GM10266 (cell line): Measurements from ENCODE around the gene SLBP.

Experiments used
- DNase-seq: peaks from one replicate; pipeline ENCODE4 v3.0.0; 2012; ENCODE audit errors: extremely low spot score
- CTCF ChIP-seq: IDR thresholded peaks from 2 replicates; pipeline ENCODE4 v1.5.1; 2012; ENCODE audit warnings: mild to moderate bottlenecking, low read depth; ENCODE audit not compliant: control insufficient read depth, insufficient read depth; ENCODE audit errors: missing control alignments

Gene SLBP

DNA sequence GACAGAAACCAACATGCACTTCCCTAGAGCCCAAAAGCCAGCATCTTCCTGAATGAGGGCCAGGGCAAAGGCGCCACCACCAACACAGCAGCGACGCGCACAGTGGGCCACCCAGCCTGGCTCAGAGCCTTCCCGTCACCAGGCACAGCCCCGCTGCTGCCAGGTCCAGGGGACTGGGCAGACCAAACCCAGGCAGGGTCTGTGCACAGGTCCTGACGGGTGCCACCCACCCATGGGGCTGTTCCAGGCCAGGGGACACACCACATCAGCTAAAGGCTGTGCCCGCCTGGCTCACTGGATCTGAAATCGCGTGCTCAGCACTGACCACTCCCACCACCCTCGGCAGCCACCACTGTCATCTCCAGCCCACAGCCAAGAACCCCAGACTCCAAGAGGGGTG lies 41.8 kb downstream of the SLBP start:
- TF ChIP-seq CTCF, result no peak
- DNase-seq, result no peak

- TF ChIP-seq CTCF, result no peak
- DNase-seq, result no peak
These were observed 42.3 kb downstream of the SLBP start for GRCh38 chr4:1669850-1670249.

- TF ChIP-seq CTCF, result no peak
- DNase-seq, result no peak
These were observed 42.8 kb downstream of the SLBP start for GRCh38 chr4:1669270-1669669.

DNA sequence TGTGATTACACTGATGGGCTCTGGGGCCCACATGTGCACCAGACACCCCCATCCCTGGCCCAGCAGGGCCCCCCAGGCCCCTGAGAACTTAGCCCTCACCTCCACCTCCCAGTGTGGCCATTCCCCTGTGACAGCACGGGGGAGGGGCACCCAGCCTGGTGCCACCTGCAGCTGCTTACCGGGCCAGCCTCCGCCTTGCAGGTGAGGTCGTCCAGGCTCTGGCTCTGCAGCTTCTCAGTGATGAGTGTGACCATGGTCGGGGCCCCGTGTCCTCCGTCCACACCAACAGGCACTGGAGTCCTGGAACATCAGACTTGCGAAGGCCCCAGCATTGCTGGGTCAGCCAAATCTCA lies 43.7 kb downstream of the SLBP start:
- no peak for TF ChIP-seq CTCF
- no peak for DNase-seq

GRCh38 chr4:1667273-1667672 lies 44.8 kb downstream of the SLBP start:
- DNase-seq, result no peak
- TF ChIP-seq CTCF, result no peak

- DNase-seq, result no peak
- no peak for TF ChIP-seq CTCF
These were observed 45.7 kb downstream of the SLBP start for GRCh38 chr4:1666391-1666790.

- TF ChIP-seq CTCF, result no peak
- no peak for DNase-seq
These were observed 48.0 kb downstream of the SLBP start for GRCh38 chr4:1664141-1664540.
